IMR-90 (cell line): ENCODE results near the gene CCR9. TPM values are rescaled to one million over a fixed set of nuclear protein-coding genes. Genes with fewer than 3 reads are reported as not detected.

Source experiments
- ATAC-seq: fragments of 200-7000 bp; cut with Tn5 transposase; 2 replicates; pipeline ENCODE4 v1.9.1; 2020; ENCODE audit warnings: low read depth, mild to moderate bottlenecking, moderate library complexity
- BruUV-seq: library from RNA; stranded (reverse); fragments of 400-500 nt; replicated peaks from 2 replicates; lab custom pipeline; 2021; lab: Mats Ljungman, UMichigan
- CTCF ChIA-PET: fragments of 300-600 bp; formaldehyde crosslinking; extraction: SDS; loops from one replicate; lab custom pipeline; 2021; ENCODE audit warnings: antibody characterized with exemption; lab: Yijun Ruan, JAX
- POLR2A ChIA-PET: fragments of 300-600 bp; sonication (Branson Sonifier 250); formaldehyde crosslinking; loops from one replicate; lab custom pipeline; 2022; ENCODE audit warnings: antibody characterized with exemption; ENCODE audit not compliant: unreplicated experiment; lab: Charles Lee
- DNase-seq: peaks from one replicate; pipeline ENCODE4 v3.0.0; 2013
- H2AFZ ChIP-seq: replicated peaks from 2 replicates; pipeline ENCODE3; 2013; ENCODE audit warnings: low read length, mild to moderate bottlenecking; ENCODE audit not compliant: poor library complexity
- H2AK5ac ChIP-seq: 2 replicates; pipeline ENCODE4 v1.6.1; 2013; ENCODE audit warnings: low read depth, low read length, inconsistent platforms
- H2AK9ac ChIP-seq: replicated peaks from 2 replicates; pipeline ENCODE3; 2013; ENCODE audit warnings: mild to moderate bottlenecking, low read depth, low read length, moderate library complexity; ENCODE audit not compliant: poor library complexity
- H2BK120ac ChIP-seq: 2 replicates; pipeline ENCODE4 v1.6.1; 2013; ENCODE audit warnings: low read depth, low read length, inconsistent platforms
- H2BK15ac ChIP-seq: 3 replicates; pipeline ENCODE4 v1.6.1; 2013; ENCODE audit warnings: low read depth, low read length, inconsistent platforms
- H2BK20ac ChIP-seq: 2 replicates; pipeline ENCODE4 v1.6.1; 2013; ENCODE audit warnings: low read depth, mild to moderate bottlenecking, inconsistent platforms, low read length, moderate library complexity
- H2BK5ac ChIP-seq: 2 replicates; pipeline ENCODE4 v1.6.1; 2013; ENCODE audit warnings: mild to moderate bottlenecking, low read depth, low read length, inconsistent platforms; ENCODE audit not compliant: poor library complexity, severe bottlenecking
- H3K14ac ChIP-seq: replicated peaks from 2 replicates; pipeline ENCODE4 v1.6.1; 2013; ENCODE audit warnings: low read depth, low read length, inconsistent platforms
- H3K18ac ChIP-seq: 2 replicates; pipeline ENCODE4 v1.6.1; 2013; ENCODE audit warnings: low read depth, low read length, control low read depth
- H3K23ac ChIP-seq: 2 replicates; pipeline ENCODE4 v1.6.1; 2013; ENCODE audit warnings: low read depth, low read length, inconsistent platforms
- H3K27ac ChIP-seq: 2 replicates; pipeline ENCODE4 v1.5.1; 2013; ENCODE audit warnings: mild to moderate bottlenecking, control low read depth, low read length; ENCODE audit not compliant: insufficient read depth
- H3K27me3 ChIP-seq: 2 replicates; pipeline ENCODE4 v1.6.1; 2013; ENCODE audit warnings: low read length; ENCODE audit not compliant: control insufficient read depth, insufficient read depth
- H3K36me3 ChIP-seq: 2 replicates; pipeline ENCODE4 v1.6.1; 2013; ENCODE audit warnings: low read length, mixed read lengths; ENCODE audit not compliant: control insufficient read depth, insufficient read depth
- H3K4ac ChIP-seq: 2 replicates; pipeline ENCODE4 v1.6.1; 2013; ENCODE audit warnings: low read depth, low read length, inconsistent platforms
- H3K4me1 ChIP-seq: 2 replicates; pipeline ENCODE4 v1.6.1; 2013; ENCODE audit warnings: low read length, mixed read lengths; ENCODE audit not compliant: control insufficient read depth, insufficient read depth
- H3K4me2 ChIP-seq: 2 replicates; pipeline ENCODE4 v1.6.1; 2013; ENCODE audit warnings: low read depth, mild to moderate bottlenecking, control low read depth, low read length, moderate library complexity
- H3K4me3 ChIP-seq: 2 replicates; pipeline ENCODE4 v1.5.1; 2013; ENCODE audit warnings: low read depth, mild to moderate bottlenecking, control low read depth, low read length, moderate library complexity; ENCODE audit not compliant: insufficient read depth
- H3K56ac ChIP-seq: 2 replicates; pipeline ENCODE4 v1.6.1; 2013; ENCODE audit warnings: low read length, inconsistent platforms; ENCODE audit not compliant: insufficient read depth; ENCODE audit errors: extremely low read depth
- H3K79me1 ChIP-seq, 2 experiments: 2 replicates each; pipeline ENCODE4 v1.6.1; 2013; ENCODE audit warnings: low read length in 2 of 2, inconsistent platforms in 1 of 2, low read depth in 1 of 2
- H3K9ac ChIP-seq: 2 replicates; pipeline ENCODE4 v1.6.1; 2013; ENCODE audit warnings: low read depth, low read length, control low read depth
- H3K9me1 ChIP-seq: 2 replicates; pipeline ENCODE4 v1.6.1; 2013; ENCODE audit warnings: low read length, inconsistent platforms; ENCODE audit not compliant: insufficient read depth
- H3K9me3 ChIP-seq: 2 replicates; pipeline ENCODE4 v1.6.1; 2013; ENCODE audit warnings: low read length; ENCODE audit not compliant: control insufficient read depth, insufficient read depth
- H4K20me1 ChIP-seq: 2 replicates; pipeline ENCODE4 v1.6.1; 2013; ENCODE audit warnings: low read length, inconsistent platforms; ENCODE audit not compliant: insufficient read depth
- H4K5ac ChIP-seq: 2 replicates; pipeline ENCODE4 v1.6.1; 2013; ENCODE audit warnings: mild to moderate bottlenecking, low read depth, low read length, control low read depth
- H4K8ac ChIP-seq, 2 experiments: 2 replicates each; pipeline ENCODE4 v1.6.1; 2013; ENCODE audit warnings: low read depth in 2 of 2, low read length in 2 of 2, control low read depth in 1 of 2, inconsistent platforms in 1 of 2
- H4K91ac ChIP-seq: 2 replicates; pipeline ENCODE4 v1.6.1; 2013; ENCODE audit warnings: low read depth, low read length, inconsistent platforms; ENCODE audit not compliant: insufficient read depth
- BHLHE40 ChIP-seq: fragments of 150-350 bp; IDR thresholded peaks from 2 replicates; pipeline ENCODE4 v1.6.1; 2016; ENCODE audit warnings: mild to moderate bottlenecking, low read depth, low read length
- CHD1 ChIP-seq: IDR thresholded peaks from 2 replicates; pipeline ENCODE4 v1.6.1; 2012; ENCODE audit warnings: low read depth, low read length, improper control_type of control experiment
- CTCF ChIP-seq: conservative IDR thresholded peaks from 2 replicates; pipeline ENCODE4 v1.5.1; 2012; ENCODE audit warnings: mild to moderate bottlenecking, low read depth, low read length, improper control_type of control experiment
- FOS ChIP-seq: fragments of 150-350 bp; IDR thresholded peaks from 2 replicates; pipeline ENCODE4 v1.6.1; 2016; ENCODE audit warnings: low read depth, low read length
- MAFK ChIP-seq: IDR thresholded peaks from 2 replicates; pipeline ENCODE4 v1.6.1; 2012; ENCODE audit warnings: low read depth, low read length, improper control_type of control experiment
- MAZ ChIP-seq: IDR thresholded peaks from 2 replicates; pipeline ENCODE4 v1.6.1; 2012; ENCODE audit warnings: low read depth, mild to moderate bottlenecking, low read length, improper control_type of control experiment, moderate library complexity, borderline replicate concordance
- MXI1 ChIP-seq: IDR thresholded peaks from 2 replicates; pipeline ENCODE4 v1.6.1; 2012; ENCODE audit warnings: low read depth, mild to moderate bottlenecking, low read length, moderate library complexity, borderline replicate concordance
- POLR2A ChIP-seq: IDR thresholded peaks from 2 replicates; pipeline ENCODE4 v1.6.1; 2012; ENCODE audit warnings: mild to moderate bottlenecking, low read depth, low read length
- RFX5 ChIP-seq: IDR thresholded peaks from 2 replicates; pipeline ENCODE4 v1.8.0; 2012; ENCODE audit warnings: low read depth, mild to moderate bottlenecking, low read length, moderate library complexity
- SMC3 ChIP-seq: fragments of 150-350 bp; IDR thresholded peaks from 2 replicates; pipeline ENCODE4 v1.6.1; 2016; ENCODE audit warnings: low read depth, mild to moderate bottlenecking, antibody characterized with exemption, low read length, moderate library complexity
- USF2 ChIP-seq: fragments of 150-350 bp; IDR thresholded peaks from 2 replicates; pipeline ENCODE4 v1.6.1; 2017; ENCODE audit warnings: mild to moderate bottlenecking, antibody characterized with exemption, low read length, low read depth
- whole genome bisulfite sequencing, 2 experiments: methylation state at CpG; one replicate each; pipeline versions ENCODE4 v1.1.5 to v1.1.7; 2013; ENCODE audit warnings: missing lambda C conversion rate in 2 of 2; ENCODE audit not compliant: insufficient read length in 1 of 2; ENCODE audit errors: extremely low coverage in 2 of 2; 5-methylcytosine and 5-hydroxymethylcytosine counted together
- dilution Hi-C: fragments of 300-500 bp; cut with HindIII; formaldehyde crosslinking; loops from one replicate; pipeline ENCODE4 v1.14.3; 2018; ENCODE audit warnings: low sequenced_read_pairs; ENCODE audit not compliant: unreplicated experiment
- in situ Hi-C: fragments of 300-500 bp; cut with MboI; formaldehyde crosslinking; loops from 3 replicates; pipeline ENCODE4 v1.14.3; 2019; ENCODE audit warnings: low sequenced_read_pairs, inconsistent platforms, mixed read lengths
- intact Hi-C: fragments of 100-400 bp; cut with micrococcal nuclease; formaldehyde crosslinking; loops from 2 replicates; pipeline ENCODE4 v1.10.0; 2022
- polyA plus RNA-seq, 3 experiments: library from polyadenylated mRNA; depleted of rRNA; stranded (reverse); fragments of >200 nt; gene quantifications; 2 replicates each; pipeline ENCODE4 v1.2.3, GENCODE V29; 2012; ENCODE audit warnings: low replicate concordance in 1 of 3
- total RNA-seq: library from RNA; depleted of rRNA; stranded (reverse); fragments of >200 nt; gene quantifications from 2 replicates; pipeline ENCODE4 v1.2.3, GENCODE V29; 2012
- TF ChIP-seq, protein P1 (sequence below): fragments of 150-350 bp; IDR thresholded peaks from 2 replicates; pipeline ENCODE4 v1.6.1; 2016; ENCODE audit warnings: low read depth, mild to moderate bottlenecking, low read length, moderate library complexity, borderline replicate concordance

Gene CCR9
- total and polyA plus RNA-seq, 2 of the 4 experiments (the other 2 are of a cell fraction): not detected

- Histone ChIP-seq H3K4me2 (no peak overlapping the region), H3K36me3 (peaks cover 2% of the 10 kb centered on the region; the same call in 1 of the 2 replicates), H3K14ac (no peak overlapping the region), H3K27me3 (no peaks in the 10 kb centered on the region), H2AFZ (no peak overlapping the region), H2BK20ac (no peak overlapping the region), H2AK5ac (peak overlapping the region; percentile 57), H4K20me1 (no peaks in the 10 kb centered on the region), H2BK5ac (no peak overlapping the region), H3K23ac (no peak overlapping the region), H3K4me3 (no peak overlapping the region), H3K9ac (no peak overlapping the region), H2BK120ac (no peak overlapping the region), H3K4ac (no peak overlapping the region), H3K27ac (no peak overlapping the region), H3K79me1 (no peaks in the 10 kb centered on the region), H2BK15ac (no peak overlapping the region), H4K91ac (no peak overlapping the region), H4K8ac (no peak overlapping the region), H2AK9ac (no peak overlapping the region), H3K56ac (no peak overlapping the region), H3K9me1 (no peaks in the 10 kb centered on the region; the same call in 1 of the 2 replicates), H3K18ac (no peak overlapping the region), H3K9me3 (no peaks in the 10 kb centered on the region), H3K4me1 (peaks cover 6% of the 10 kb centered on the region), H4K5ac (no peak overlapping the region)
- TF ChIP-seq MAFK (no peak), FOS (no peak), RFX5 (no peak), MXI1 (no peak), USF2 (no peak), SMC3 (no peak), CHD1 (no peak), CTCF (no peak), MAZ (no peak), POLR2A (no peak), BHLHE40 (no peak)
- TF ChIP-seq, protein P1, sequence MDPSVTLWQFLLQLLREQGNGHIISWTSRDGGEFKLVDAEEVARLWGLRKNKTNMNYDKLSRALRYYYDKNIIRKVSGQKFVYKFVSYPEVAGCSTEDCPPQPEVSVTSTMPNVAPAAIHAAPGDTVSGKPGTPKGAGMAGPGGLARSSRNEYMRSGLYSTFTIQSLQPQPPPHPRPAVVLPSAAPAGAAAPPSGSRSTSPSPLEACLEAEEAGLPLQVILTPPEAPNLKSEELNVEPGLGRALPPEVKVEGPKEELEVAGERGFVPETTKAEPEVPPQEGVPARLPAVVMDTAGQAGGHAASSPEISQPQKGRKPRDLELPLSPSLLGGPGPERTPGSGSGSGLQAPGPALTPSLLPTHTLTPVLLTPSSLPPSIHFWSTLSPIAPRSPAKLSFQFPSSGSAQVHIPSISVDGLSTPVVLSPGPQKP: no peak
- DNase-seq: no peak
- ATAC-seq: no peak
- intact Hi-C loops (no loop called here), in situ Hi-C loops (no loop called here), dilution Hi-C loops (no loop called here)
- CTCF ChIA-PET: no interaction called here
- no TSS peak for BruUV-seq
- WGBS, 2 experiments: 88% methylated on average over 1 of the region's 9 CpGs; no CpG with 5 or more reads in 1 of the 2 experiments
- POLR2A ChIA-PET: no interaction called here
These were observed 28.7 kb downstream of the CCR9 start for GRCh38 chr3:45915059-45915439.
